HG03097 (cell line): ENCODE results near the gene KATNA1.

Experiments used
- ATAC-seq: cut with Tn5 transposase; IDR thresholded peaks from one replicate; pipeline ENCODE4 v1.9.1; 2021; ENCODE audit not compliant: unreplicated experiment, low FRiP score

KATNA1 gene

GRCh38 chr6:149545258-149545753 is 103.2 kb downstream of the KATNA1 start:
- ATAC-seq = peak; percentile 7
